NCI-H774 (cell line): ENCODE data around the gene MACROD1.

Source experiments
- DNase-seq: peaks from one replicate; lab custom pipeline; 2025; lab: John Stamatoyannopoulos, UW

Gene MACROD1

DNA sequence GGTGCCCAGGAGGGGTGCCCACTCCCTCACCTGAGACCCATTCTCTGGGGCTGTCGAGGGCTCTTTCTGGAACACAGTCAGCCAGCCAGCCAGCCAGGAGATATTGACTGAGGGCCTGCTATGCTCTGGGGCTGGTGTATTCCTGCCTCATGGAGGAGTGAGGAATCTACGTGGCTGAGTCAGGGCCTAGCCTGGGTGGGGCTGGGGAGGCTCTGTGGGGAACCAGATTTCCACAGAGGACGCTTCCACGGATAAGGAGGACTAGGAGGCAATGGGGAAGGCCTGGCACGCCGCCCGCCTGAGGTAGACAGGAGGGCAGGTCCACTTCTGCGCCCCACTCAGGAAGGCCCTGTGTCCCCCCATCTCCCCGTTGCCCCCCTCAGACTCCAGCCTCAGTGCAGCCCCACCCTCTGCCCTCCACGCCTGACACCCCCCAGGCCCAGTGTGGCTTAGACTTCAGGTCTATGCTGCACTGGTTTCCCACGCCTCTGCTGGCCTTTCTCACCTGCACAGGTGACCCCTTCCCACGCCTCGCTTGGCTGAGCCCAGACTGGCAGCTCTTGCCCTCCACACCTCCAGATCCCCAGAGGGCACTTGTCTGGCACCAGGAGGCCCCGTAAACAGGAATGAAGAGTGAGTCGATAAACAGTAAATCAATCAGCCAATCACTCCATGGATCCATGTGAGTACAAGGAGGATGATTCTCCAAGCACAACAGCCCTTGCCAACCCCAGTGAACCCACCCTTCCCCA lies 37.5 kb downstream of the MACROD1 start:
- DNase-seq, result no peak

DNA sequence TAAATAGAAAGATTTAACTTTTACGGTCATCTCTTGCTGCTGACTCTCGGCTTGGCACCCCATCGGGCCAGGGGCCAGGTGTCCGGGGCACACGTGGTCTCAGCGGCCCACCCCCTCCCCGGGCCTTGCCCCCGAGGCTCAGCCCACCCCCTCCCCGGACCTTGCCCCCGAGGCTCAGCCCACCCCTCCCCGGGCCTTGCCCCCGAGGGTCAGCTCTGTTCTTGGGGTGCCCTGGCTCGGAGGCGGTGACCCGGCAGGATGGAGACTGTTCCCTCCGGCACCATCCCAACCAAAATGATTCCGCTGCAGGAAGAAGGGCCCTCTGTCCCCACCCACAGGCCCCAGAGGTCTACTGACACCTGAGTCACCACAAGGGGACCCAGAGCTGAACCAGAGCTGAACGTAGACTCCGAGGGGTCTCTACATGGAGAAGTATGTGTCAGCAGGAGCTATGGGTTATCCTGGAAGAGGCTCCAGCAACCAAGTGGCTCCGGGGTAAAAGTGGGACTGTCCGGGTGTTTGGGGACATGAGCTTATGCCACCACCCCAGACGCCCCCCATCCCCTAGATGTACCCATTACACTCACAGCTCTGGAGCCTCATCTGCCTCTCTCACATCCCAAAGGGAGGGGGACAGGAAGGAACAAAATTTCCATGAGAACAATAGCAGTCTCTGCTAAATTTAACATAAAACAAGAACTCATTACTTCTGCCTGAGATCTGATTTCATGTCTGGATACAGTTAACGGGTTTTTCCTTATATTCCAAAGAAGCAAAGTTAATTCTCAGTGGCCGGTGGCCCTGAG lies 38.4 kb downstream of the MACROD1 start:
- DNase-seq, result no peak

DNA sequence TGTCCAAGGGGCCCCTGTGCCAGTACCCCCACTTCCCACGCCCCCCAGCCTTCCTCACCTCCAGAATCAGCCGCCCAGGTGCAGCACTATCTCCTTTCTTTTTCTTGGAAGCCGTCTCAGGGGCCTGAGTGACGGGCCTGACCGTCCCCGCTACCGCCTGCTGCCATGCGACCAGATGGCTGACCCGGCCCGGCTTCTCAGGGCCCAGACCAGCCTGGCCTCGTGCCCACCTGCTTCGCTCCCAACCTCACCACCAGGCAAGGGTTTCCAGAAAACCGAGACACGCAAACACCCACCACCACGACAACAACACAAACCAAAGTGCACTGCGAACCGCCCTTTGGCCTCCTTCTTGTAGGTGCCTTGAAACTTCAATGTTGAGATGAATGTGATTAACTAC lies 39.1 kb downstream of the MACROD1 start:
- no peak for DNase-seq

DNA sequence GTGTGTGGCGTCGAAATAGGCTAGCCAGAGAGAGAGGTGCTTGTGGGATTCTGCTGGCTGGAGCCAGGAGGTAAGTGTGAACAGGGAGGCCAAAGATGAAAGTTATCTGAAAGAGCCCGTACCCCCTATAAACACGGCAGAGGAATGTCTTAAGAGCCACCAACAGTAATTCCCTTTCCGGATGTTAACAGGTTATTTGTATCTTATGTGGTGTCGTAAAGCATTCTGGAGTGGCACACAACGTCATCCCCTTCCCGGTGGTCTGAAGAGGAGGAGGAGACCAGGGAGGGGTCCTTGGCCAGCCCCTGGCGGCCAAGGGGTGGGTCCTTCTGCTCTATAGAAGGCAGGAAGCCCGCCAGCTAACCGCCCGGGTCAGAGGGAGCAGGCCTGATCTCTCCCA lies 39.5 kb downstream of the MACROD1 start:
- no peak for DNase-seq

DNA sequence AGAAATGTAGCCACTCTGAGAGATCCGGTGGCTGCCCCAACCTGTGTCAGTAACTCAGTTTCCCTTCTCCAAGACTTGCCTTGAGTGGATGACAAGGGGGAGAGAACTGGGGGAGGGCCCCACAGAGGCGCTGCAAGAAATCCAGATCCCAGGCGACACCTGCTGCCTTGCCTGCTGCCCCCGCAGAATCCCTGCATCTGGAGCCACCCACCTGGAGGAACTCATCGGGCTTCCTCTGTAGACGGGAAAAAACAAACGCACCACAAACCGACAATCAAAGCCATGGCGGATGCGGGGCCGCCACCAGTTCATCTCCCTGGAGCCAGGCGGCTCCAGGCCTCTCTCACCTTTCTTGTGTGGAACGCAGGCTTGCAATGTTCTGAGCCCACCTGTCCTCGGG lies 40.2 kb downstream of the MACROD1 start:
- DNase-seq, result no peak

DNA sequence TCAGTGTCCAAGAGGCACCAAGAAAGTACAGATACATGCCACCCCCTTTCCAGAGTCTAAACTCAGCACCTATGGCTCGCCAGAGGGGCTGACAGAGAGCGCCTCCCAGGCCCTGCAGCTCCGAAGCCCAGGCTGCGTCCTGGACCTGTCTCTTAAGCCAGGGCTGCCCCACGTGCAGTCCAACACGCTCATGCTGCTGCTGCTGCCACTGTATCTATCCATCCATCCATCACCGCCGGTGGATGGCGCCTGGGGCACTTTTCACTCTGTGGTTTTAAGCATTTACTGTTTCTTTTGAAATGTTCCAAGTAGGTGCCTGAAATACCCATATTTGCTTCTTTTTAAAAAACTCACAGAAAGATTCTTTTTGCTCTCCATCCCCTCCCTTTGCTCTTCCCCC lies 41.8 kb downstream of the MACROD1 start:
- DNase-seq, result no peak

DNA sequence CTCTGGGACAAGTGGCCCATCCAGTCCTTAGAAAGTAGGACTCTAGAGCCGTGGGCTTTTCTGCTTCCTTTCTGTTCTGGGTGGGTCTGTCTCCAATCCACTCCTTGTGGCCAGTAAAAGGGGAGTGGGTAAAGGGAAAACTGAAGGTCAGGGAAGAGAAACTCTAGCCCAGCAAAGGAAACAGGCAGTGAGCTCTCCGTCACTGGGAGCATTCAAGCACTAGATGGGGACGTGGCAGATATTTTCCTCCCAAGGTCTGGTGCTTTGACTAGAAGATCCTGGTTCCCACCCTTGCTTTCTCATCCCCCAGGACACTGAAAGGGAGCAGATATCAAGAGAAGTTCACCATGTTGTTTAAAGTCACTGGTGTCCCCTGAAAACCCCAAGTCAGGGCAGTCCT lies 42.2 kb downstream of the MACROD1 start:
- no peak for DNase-seq

DNA sequence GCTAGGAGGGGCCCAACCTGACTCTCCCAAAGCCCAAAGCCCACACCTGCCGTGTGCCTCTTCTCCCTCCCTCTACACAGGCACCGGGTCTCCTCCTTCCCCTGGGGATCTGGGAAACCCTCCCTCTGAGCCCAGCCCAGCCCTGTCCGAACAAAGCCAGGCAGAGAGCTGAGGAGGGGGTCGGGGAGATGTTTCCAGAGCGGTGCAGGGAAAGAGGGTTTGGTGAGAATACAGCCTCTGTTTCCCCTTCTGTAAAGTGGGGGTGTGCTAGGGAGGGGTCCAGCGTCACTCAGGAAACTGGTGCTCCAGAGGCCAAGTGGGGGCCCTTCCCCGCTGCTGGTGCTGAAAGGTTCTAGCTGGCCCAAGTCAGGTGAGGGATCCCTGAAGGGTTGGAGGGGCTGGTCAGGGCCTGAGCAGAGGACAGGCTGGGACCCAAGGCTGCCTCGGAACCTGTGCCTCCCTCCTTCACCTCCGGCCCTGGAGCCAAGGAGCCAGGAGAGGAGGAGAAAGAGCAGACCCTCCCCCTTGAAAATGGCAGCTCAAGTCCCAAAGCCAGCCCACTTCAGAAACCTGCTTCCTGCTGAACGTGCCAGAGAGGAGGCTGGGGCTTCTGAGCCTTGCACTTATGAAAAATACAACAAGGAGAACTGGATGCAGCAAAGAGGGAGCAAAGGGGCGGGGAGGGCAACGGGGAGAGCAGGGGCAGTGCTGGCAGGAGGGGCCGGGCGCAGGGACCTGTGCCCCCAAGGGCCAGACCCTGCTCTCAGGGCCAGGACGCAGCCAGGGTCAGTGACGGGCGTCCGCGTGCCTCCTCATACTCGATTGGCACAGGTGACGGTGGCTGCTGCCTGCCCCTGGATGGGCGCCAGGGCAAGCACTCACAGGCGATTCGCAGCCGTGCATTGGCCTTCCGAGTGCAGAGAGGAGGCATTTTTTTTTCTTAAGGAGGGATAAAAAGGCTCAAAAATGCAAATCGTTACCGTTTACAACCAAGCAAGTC lies 43.2 kb downstream of the MACROD1 start:
- DNase-seq, result peak; percentile 72

DNA sequence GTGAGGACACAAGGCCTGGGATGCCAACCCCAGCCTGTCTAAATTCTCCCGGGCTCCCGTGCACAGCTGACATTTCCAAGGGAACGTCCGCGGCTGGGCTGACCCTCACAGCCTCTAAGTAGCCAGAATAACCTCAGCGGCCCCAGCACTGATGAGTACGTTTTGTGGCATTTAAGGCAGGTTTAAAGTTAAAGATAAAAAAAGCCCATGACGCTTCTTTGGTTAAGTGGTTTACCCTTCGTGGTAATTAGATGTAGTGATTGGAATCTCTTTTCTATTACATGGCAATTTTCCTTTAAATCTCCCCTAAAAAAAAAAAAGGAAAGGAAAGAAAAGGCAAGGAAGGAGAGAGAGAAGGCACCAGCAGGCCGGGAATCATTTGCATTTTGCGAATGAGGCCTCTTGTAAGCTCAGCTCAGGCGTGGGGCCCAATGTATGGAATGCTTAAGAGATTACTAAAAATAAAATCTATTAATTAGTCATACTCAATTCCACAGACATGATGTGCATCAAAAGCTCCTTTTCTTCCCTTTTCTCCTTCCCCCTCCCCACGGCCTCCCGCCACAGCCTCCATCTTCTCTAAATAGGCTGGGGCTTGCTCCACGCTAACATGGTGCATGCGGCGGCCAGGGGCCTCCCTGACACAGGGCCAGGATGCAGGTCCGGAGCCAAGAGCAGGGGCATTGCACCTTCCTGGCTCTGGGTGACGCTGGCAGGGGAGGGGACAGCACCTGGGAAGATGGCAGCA lies 44.1 kb downstream of the MACROD1 start:
- DNase-seq, result no peak

DNA sequence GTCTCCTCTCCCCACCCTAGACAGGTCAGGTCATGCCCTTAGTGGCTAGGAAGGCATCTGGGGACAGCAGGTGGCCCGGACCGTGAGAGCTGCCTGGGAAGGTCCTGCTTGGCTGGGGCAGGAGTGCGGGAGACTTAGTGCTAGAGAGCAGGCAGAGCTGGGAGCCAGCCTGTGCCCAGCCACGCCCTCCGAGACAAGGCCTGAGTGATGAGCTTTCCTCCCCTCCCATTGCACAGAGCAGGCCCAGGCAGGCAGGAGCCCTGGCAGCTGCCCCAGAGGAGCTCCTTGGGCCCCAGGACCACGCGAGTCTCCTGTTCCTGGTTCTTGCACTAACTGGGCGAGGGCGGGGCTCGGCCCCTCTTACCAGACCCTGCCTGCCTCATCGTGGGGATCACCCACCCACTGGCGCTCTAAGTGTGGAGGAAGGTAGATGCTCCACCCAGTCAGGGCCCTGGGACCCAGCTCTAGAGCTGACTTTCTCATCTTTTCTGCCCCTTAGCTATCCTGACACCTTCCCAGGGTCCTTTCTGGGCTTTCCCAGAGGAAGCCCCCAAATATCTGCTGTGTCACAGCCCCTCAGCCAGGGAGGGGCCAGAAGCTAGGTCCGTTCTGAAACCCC lies 44.9 kb downstream of the MACROD1 start:
- no peak for DNase-seq

DNA sequence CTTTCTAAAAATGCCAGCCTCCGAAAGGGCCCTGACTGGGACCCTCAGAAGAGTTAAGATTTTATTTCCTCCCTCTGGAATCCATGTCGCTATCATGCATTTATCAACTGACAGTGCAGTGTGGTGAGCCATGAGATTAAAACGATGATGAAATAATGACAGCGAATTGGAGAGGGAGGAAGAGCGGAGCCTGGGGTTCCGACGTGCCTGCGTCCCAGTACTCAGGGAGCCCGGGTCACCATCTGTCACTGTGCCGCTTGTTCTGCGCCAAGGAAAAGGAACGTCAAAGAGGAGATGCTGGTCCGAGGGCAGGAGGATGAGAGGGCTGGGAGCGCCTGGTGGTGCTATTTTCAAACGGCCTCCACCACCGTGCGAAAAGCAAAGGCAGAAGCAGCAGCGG lies 46.2 kb downstream of the MACROD1 start:
- no peak for DNase-seq

DNA sequence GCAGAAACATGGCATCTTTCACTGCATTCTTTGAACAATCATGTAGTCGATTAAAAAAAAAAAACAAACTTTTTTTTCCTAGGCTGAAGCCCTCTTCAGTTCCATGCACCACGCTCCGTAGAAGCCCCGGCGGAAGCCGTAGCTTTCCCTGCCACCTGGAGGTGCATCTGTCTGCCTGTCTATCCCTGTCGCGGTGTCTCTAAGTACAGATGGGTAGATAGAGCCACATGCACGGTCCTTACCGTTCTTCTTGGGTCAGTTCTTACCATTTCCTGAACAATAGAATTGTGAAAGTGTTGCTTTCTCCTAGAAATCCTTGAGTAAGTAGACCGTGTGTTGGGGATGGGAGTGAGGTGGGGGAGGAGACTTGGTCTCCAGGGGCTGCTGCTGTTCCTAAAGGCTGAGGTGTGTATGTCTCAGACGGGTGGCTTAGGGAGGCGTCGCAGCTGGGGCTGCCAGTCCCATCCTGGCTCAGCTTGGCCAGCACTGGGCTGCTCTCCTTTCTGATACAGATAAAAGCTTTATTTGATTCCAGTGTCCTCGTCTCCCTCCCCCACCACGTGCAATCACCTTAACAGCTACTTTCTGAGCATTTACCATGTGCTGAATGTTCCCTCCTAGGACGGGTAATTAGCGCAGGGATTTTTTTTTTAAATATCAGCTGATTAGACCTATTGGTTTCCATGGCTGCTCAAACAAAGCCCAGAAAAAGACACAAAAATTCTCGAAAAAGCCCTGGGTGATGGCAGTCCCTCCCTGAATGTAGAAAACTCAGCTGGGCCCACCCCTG lies 46.8 kb downstream of the MACROD1 start:
- no peak for DNase-seq

DNA sequence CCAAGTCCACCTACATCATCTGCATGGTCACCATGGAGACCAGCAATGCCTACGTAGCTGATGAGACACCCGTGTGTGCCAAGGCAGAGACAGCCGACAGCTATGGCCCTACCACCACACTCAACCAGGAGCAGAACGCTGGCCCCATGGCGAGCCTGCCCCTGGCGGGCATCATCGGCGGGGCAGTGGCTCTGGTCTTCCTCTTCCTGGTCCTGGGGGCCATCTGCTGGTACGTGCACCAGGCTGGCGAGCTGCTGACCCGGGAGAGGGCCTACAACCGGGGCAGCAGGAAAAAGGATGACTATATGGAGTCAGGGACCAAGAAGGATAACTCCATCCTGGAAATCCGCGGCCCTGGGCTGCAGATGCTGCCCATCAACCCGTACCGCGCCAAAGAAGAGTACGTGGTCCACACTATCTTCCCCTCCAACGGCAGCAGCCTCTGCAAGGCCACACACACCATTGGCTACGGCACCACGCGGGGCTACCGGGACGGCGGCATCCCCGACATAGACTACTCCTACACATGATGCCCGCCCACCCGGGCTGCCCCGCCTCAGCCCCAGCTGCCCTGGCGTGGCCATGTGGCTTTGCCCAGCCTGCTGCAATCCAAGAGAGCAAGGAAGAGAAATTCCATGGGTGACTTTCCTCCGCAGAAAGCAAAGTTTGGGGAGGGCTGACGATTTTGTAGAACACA lies 48.0 kb downstream of the MACROD1 start:
- no peak for DNase-seq

DNA sequence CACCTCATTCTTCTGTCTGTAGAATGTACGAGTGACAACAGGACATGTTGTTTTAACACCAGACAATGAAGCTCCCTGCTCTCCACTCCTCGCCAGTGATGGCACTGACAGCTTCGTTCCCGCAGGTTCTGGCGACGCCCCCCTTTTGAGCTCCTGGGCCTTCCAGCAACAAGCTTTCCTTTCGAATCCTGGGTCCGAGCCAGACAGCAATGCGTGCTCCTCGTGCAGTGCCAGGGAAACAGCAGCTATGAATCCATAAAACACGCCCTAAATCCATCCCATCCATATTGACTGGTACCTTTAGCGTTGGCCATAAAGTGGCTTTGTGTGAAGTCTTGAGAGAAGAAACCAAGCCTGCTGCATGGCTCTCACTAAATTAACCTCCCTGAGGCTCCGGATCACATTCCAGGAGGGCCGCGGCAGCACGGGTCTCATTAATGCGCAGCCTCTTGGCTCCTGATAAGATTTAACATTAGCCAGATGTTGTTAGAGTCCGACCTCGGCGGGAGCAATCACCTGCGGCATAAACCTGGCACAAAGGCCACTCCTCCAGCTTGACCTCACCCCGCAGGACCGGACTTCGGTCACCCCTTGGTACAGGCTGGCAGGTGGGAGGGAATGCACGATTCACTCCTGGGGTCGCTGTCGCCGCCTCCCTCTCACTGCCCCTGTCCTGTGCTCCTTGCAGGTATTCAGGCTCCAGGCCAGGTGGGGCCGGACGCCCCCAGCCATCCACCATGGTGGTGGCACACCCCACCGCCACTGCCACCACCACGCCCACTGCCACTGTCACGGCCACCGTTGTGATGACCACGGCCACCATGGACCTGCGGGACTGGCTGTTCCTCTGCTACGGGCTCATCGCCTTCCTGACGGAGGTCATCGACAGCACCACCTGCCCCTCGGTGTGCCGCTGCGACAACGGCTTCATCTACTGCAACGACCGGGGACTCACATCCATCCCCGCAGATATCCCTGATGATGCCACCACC lies 50.1 kb downstream of the MACROD1 start:
- no peak for DNase-seq

DNA sequence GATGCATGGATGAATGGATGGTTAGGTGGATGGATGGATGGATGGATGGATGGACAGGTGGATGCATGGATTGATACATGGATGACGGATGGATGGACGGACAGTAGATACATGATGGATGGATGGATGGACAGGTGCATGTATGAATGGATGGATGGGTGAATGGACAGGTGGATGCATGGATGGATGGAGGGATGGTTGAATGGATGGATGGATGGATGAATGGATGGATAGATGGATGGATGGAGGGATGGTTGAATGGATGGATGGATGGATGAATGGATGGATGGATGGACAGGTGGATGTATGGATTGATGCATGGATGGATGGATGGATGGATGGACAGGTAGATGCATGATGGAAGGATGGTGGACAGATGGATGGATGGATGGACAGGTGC lies 51.7 kb downstream of the MACROD1 start:
- no peak for DNase-seq

DNA sequence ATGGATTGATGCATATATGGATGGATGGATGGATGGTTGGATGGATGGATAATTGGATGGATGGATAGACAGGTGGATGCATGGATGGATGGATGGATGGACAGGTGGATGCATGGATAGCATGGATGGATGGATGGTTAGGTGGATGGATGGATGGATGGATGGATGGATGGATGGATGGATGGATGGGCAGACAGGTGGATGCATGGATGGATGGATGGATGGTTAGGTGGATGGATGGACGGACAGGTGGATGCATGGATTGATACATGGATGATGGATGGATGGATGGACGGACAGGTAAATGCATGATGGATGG lies 52.5 kb downstream of the MACROD1 start:
- no peak for DNase-seq

DNA sequence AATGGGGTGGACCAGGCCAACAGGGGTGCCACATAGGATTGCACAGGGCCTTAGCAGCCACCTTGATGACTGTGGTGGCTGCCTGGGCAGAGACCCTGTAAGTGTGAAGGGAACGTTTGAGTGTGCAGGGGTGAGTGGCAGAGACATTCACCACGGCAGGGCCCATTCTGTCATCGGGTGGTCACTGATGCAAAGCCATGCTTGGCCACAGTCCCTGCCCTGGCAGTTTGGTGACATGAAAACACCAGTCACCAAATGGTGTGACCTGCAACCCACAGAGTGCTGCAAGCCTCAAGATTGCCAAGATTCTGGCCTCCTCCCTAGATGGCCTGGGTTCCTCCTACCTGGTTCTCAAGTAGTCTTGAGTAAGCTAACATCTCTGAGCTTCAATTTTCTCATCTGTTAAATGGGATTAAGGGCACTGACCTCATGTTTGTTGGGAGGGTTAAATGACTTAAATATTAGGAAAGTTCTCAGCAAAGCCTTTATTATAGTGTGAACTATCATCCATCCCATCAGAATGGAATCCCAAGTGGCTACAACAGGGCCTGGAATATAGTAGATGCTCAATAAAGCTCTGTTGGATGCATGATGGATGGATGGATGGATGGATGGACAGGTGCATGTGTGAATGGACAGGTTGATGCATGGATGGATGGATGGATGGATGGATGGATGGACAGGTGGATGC lies 53.0 kb downstream of the MACROD1 start:
- no peak for DNase-seq
